Measurements from ENCODE around the gene GRM5.
"Not testable (repeated sequence)": the region's sequence is repeated elsewhere in the genome, so short reads cannot be mapped to it uniquely, and the experiment has no call there.

GRM5 gene

GRCh38 chr11:89065651-89066201 lies at the start of gene GRM5:
TSS of gene GRM5 (minus strand) at chr11:89065982. CDS start at chr11:89047872, 18,110 bp downstream.
- peak; percentile 19 for DNase-seq (ENCODE audit: low read depth, low spot score)

- DNase-seq (ENCODE audit: low read depth, low spot score) = peak; percentile 46
These were observed 32.2 kb upstream of the GRM5 start for GRCh38 chr11:89097956-89098355.

- DNase-seq (ENCODE audit: low read depth, low spot score) = not testable (repeated sequence)
These were observed 28.0 kb upstream of the GRM5 start for GRCh38 chr11:89093806-89094205.

GRCh38 chr11:89084951-89085350 lies 19.2 kb upstream of the GRM5 start:
- not testable (repeated sequence) for DNase-seq (ENCODE audit: low read depth, low spot score)

GRCh38 chr11:89070911-89071310 lies 5.1 kb upstream of the GRM5 start:
- not testable (repeated sequence) for DNase-seq (ENCODE audit: low read depth, low spot score)

GRCh38 chr11:89067264-89067663 lies 1.5 kb upstream of the GRM5 start:
- no peak for DNase-seq (ENCODE audit: low read depth, low spot score)

- DNase-seq (ENCODE audit: low read depth, low spot score) = no peak
These were observed 716 bp downstream of the GRM5 start for GRCh38 chr11:89065066-89065465.

- not testable (repeated sequence) for DNase-seq (ENCODE audit: low read depth, low spot score)
These were observed 2.3 kb downstream of the GRM5 start for GRCh38 chr11:89063481-89063951.

GRCh38 chr11:89062771-89063298 lies 2.9 kb downstream of the GRM5 start:
- peak; percentile 40 for DNase-seq (ENCODE audit: low read depth, low spot score)

GRCh38 chr11:89061839-89062238 lies 3.9 kb downstream of the GRM5 start:
- DNase-seq (ENCODE audit: low read depth, low spot score) = peak; percentile 45

GRCh38 chr11:89057406-89057805 lies 8.4 kb downstream of the GRM5 start:
- DNase-seq (ENCODE audit: low read depth, low spot score) = not testable (repeated sequence)

- DNase-seq (ENCODE audit: low read depth, low spot score) = no peak
These were observed 13.6 kb downstream of the GRM5 start for GRCh38 chr11:89052220-89052619.

- DNase-seq (ENCODE audit: low read depth, low spot score) = not testable (repeated sequence)
These were observed 18.6 kb downstream of the GRM5 start for GRCh38 chr11:89047159-89047558.

- not testable (repeated sequence) for DNase-seq (ENCODE audit: low read depth, low spot score)
These were observed 21.8 kb downstream of the GRM5 start for GRCh38 chr11:89043861-89044588.

GRCh38 chr11:89029671-89030070 lies 36.1 kb downstream of the GRM5 start:
- peak; percentile 16 for DNase-seq (ENCODE audit: low read depth, low spot score)

GRCh38 chr11:89021339-89021738 lies 44.4 kb downstream of the GRM5 start:
- DNase-seq (ENCODE audit: low read depth, low spot score) = no peak

GRCh38 chr11:89019827-89020547 lies 45.8 kb downstream of the GRM5 start:
- DNase-seq (ENCODE audit: low read depth, low spot score) = peak; percentile 62

- no peak for DNase-seq (ENCODE audit: low read depth, low spot score)
These were observed 49.6 kb downstream of the GRM5 start for GRCh38 chr11:89016214-89016613.

GRCh38 chr11:89015614-89016013 lies 50.2 kb downstream of the GRM5 start:
- no peak for DNase-seq (ENCODE audit: low read depth, low spot score)

GRCh38 chr11:89000852-89001251 lies 64.9 kb downstream of the GRM5 start:
- not testable (repeated sequence) for DNase-seq (ENCODE audit: low read depth, low spot score)

- peak; percentile 72 for DNase-seq (ENCODE audit: low read depth, low spot score)
These were observed 86.1 kb downstream of the GRM5 start for GRCh38 chr11:88979641-88980040.

GRCh38 chr11:88978992-88979391 lies 86.8 kb downstream of the GRM5 start:
- peak; percentile 28 for DNase-seq (ENCODE audit: low read depth, low spot score)
